ENCODE results near the gene SMYD4. TPM values are rescaled to one million over a fixed set of nuclear protein-coding genes. Genes with fewer than 3 reads are reported as not detected.

The SMYD4 gene
- total RNA-seq, 1 experiment from 2014 or later = 28.1 TPM

- CTCF ChIA-PET = no interaction called here
Observed at GRCh38 chr17:1792495-1793446, 36.9 kb downstream of the SMYD4 start.

GRCh38 chr17:1789936-1790335, 39.8 kb downstream of the SMYD4 start:
- POLR2A ChIA-PET (ENCODE audit: low non-redundant PET) = no interaction called here
- H3K27ac ChIP-seq (ENCODE audit: low read depth, low read length, poor library complexity, severe bottlenecking) = no peak overlapping the region
- peaks cover 17% of the 10 kb centered on the region for H3K4me1 ChIP-seq (ENCODE audit: insufficient read depth, low read length, poor library complexity, severe bottlenecking)
- DNase-seq (ENCODE audit: low spot score) = no peak
- no TSS peak for BruUV-seq (replicated peaks)
- intact Hi-C loops (cut with micrococcal nuclease; ENCODE audit: unreplicated experiment) = no loop called here
- no peaks in the 10 kb centered on the region for H3K27me3 ChIP-seq (replicated peaks; ENCODE audit: insufficient read depth, low read depth, low read length, poor library complexity)
- peaks cover 9% of the 10 kb centered on the region for H3K36me3 ChIP-seq (ENCODE audit: insufficient read depth, low read length, poor library complexity, severe bottlenecking)
- CTCF ChIA-PET = no interaction called here
- no peaks in the 10 kb centered on the region for H3K9me3 ChIP-seq (ENCODE audit: low read depth, low read length, poor library complexity, severe bottlenecking)
- H3K4me3 ChIP-seq (ENCODE audit: low read depth, low read length, poor library complexity, severe bottlenecking) = no peak overlapping the region
- TF ChIP-seq CTCF (conservative IDR thresholded peaks at IDR 0.05; ENCODE audit: low read depth, low read length) = no peak
- no peak for TF ChIP-seq EZH2 (IDR thresholded peaks at IDR 0.05; ENCODE audit: borderline replicate concordance, low read depth, low read length, poor library complexity, severe bottlenecking)

More at GRCh38 chr17:1792495-1793446, 36.9 kb downstream of the SMYD4 start:
- no peaks in the 10 kb centered on the region for H3K9me3 ChIP-seq (ENCODE audit: low read depth, low read length, poor library complexity, severe bottlenecking)
- intact Hi-C loops (cut with micrococcal nuclease; ENCODE audit: unreplicated experiment) = no loop called here
- no TSS peak for BruUV-seq (replicated peaks)
- H3K4me1 ChIP-seq (ENCODE audit: insufficient read depth, low read length, poor library complexity, severe bottlenecking) = peaks cover 17% of the 10 kb centered on the region
- H3K27me3 ChIP-seq (replicated peaks; ENCODE audit: insufficient read depth, low read depth, low read length, poor library complexity) = no peaks in the 10 kb centered on the region
- no peak for DNase-seq (ENCODE audit: low spot score)
- no peaks in the 10 kb centered on the region for H3K36me3 ChIP-seq (ENCODE audit: insufficient read depth, low read length, poor library complexity, severe bottlenecking)
- no peak overlapping the region for H3K27ac ChIP-seq (ENCODE audit: low read depth, low read length, poor library complexity, severe bottlenecking)
- H3K4me3 ChIP-seq (ENCODE audit: low read depth, low read length, poor library complexity, severe bottlenecking) = no peak overlapping the region
- no peak for TF ChIP-seq EZH2 (IDR thresholded peaks at IDR 0.05; ENCODE audit: borderline replicate concordance, low read depth, low read length, poor library complexity, severe bottlenecking)
- TF ChIP-seq CTCF (conservative IDR thresholded peaks at IDR 0.05; ENCODE audit: low read depth, low read length) = no peak
- POLR2A ChIA-PET (ENCODE audit: low non-redundant PET) = no interaction called here

- no peak for TF ChIP-seq EZH2 (IDR thresholded peaks at IDR 0.05; ENCODE audit: borderline replicate concordance, low read depth, low read length, poor library complexity, severe bottlenecking)
- TF ChIP-seq CTCF (conservative IDR thresholded peaks at IDR 0.05; ENCODE audit: low read depth, low read length) = no peak
- DNase-seq (ENCODE audit: low spot score) = no peak
- Histone ChIP-seq H3K27me3 (replicated peaks; ENCODE audit: insufficient read depth, low read depth, low read length, poor library complexity) (no peaks in the 10 kb centered on the region), H3K36me3 (ENCODE audit: insufficient read depth, low read length, poor library complexity, severe bottlenecking) (peaks cover 28% of the 10 kb centered on the region), H3K4me3 (ENCODE audit: low read depth, low read length, poor library complexity, severe bottlenecking) (no peak overlapping the region), H3K27ac (ENCODE audit: low read depth, low read length, poor library complexity, severe bottlenecking) (no peak overlapping the region), H3K4me1 (ENCODE audit: insufficient read depth, low read length, poor library complexity, severe bottlenecking) (peaks cover 23% of the 10 kb centered on the region), H3K9me3 (ENCODE audit: low read depth, low read length, poor library complexity, severe bottlenecking) (no peaks in the 10 kb centered on the region)
- intact Hi-C loops (cut with micrococcal nuclease; ENCODE audit: unreplicated experiment) = no loop called here
- BruUV-seq (replicated peaks) = no TSS peak
- ChIA-PET CTCF (no interaction called here), POLR2A (ENCODE audit: low non-redundant PET) (no interaction called here)
Observed at GRCh38 chr17:1787301-1787902, 42.3 kb downstream of the SMYD4 start.
